ENCODE results near the gene NBL1. TPM values are rescaled to one million over a fixed set of nuclear protein-coding genes. Genes with fewer than 3 reads are reported as not detected.

The NBL1 gene
- total RNA-seq, 1 experiment from 2014 or later: 36.9 TPM

DNA sequence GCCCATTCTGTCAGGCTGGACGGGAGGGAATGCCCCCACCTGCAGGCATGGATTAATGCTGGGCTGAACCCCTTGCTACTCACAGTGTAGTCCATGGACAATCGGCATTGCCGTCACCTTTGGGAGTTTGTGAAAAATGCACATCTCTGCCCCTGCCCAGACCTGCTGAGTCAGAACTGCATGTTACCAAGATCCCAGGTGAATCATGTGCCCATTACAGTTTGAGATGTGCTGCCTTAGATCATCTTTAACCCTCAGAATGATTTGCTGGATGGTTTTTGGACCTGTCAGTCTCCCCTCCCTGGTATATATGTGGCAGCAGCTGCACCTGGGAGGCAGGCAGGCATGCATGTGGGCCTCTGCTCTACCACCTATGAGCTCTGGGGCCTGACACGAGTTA is 35.6 kb downstream of the NBL1 start:
- H3K4me1 ChIP-seq (replicated peaks; ENCODE audit: insufficient read depth): no peaks in the 10 kb centered on the region
- BruUV-seq (replicated peaks): no TSS peak
- no peak for DNase-seq
- intact Hi-C loops (cut with micrococcal nuclease; ENCODE audit: unreplicated experiment): no loop called here
- TF ChIP-seq EZH2 (IDR thresholded peaks at IDR 0.05; ENCODE audit: low read depth) (no peak), CTCF (conservative IDR thresholded peaks at IDR 0.05) (no peak)
- no peaks in the 10 kb centered on the region for H3K36me3 ChIP-seq (ENCODE audit: low read depth)
- H3K4me2 ChIP-seq: no peak overlapping the region
- no peaks in the 10 kb centered on the region for H3K9me3 ChIP-seq (ENCODE audit: insufficient read depth, low read depth)
- no peaks in the 10 kb centered on the region for H3K9me2 ChIP-seq (ENCODE audit: insufficient read depth)
- H3K79me2 ChIP-seq (ENCODE audit: low read depth): no peaks in the 10 kb centered on the region
- POLR2A ChIA-PET (ENCODE audit: unreplicated experiment): no interaction called here
- CTCF ChIA-PET: no interaction called here
- no peak overlapping the region for H3K27ac ChIP-seq
- no peaks in the 10 kb centered on the region for H3K27me3 ChIP-seq (ENCODE audit: insufficient read depth, low read depth)
- H2AFZ ChIP-seq: no peak overlapping the region
- no peaks in the 10 kb centered on the region for H3F3A ChIP-seq (ENCODE audit: insufficient read depth, low read depth)
- no peak overlapping the region for H3K4me3 ChIP-seq
- no peaks in the 10 kb centered on the region for H4K20me1 ChIP-seq (ENCODE audit: insufficient read depth)

DNA sequence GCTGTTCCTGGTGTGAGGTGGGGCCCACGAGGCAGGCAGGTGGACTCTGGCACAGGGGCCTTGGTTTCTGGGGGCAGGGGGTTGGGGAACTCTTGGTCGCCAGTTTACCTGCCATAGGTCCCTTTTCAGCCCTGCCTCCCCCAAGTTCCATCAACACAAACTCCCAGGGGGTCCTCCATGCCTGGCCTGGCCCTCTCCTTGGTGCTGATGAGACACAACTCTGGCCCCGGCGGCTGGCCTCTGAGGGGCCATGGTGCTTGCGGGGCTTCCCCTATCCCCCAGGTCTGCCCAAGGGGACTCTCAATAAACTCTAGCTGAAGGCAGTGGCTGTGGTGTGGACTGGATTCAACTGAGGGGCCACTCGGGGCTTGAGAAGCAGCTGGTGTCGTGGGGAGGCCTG is 36.5 kb downstream of the NBL1 start:
- Histone ChIP-seq H3K36me3 (ENCODE audit: low read depth) (no peaks in the 10 kb centered on the region), H3K4me3 (no peak overlapping the region), H3F3A (ENCODE audit: insufficient read depth, low read depth) (no peaks in the 10 kb centered on the region), H3K27me3 (ENCODE audit: insufficient read depth, low read depth) (no peaks in the 10 kb centered on the region), H3K27ac (no peak overlapping the region), H3K4me1 (replicated peaks; ENCODE audit: insufficient read depth) (no peaks in the 10 kb centered on the region), H3K79me2 (ENCODE audit: low read depth) (no peaks in the 10 kb centered on the region), H3K9me3 (ENCODE audit: insufficient read depth, low read depth) (no peaks in the 10 kb centered on the region), H2AFZ (no peak overlapping the region), H3K4me2 (no peak overlapping the region), H4K20me1 (ENCODE audit: insufficient read depth) (no peaks in the 10 kb centered on the region), H3K9me2 (ENCODE audit: insufficient read depth) (no peaks in the 10 kb centered on the region)
- TF ChIP-seq CTCF (conservative IDR thresholded peaks at IDR 0.05) (no peak), EZH2 (IDR thresholded peaks at IDR 0.05; ENCODE audit: low read depth) (no peak)
- no TSS peak for BruUV-seq (replicated peaks)
- ChIA-PET POLR2A (ENCODE audit: unreplicated experiment) (no interaction called here), CTCF (interaction anchor here (0.7 kb wide), 1 partner anchor 237 kb away, joined by 11 read pairs; no protein-coding TSS in a partner anchor)
- intact Hi-C loops (cut with micrococcal nuclease; ENCODE audit: unreplicated experiment): no loop called here
- DNase-seq: no peak

DNA sequence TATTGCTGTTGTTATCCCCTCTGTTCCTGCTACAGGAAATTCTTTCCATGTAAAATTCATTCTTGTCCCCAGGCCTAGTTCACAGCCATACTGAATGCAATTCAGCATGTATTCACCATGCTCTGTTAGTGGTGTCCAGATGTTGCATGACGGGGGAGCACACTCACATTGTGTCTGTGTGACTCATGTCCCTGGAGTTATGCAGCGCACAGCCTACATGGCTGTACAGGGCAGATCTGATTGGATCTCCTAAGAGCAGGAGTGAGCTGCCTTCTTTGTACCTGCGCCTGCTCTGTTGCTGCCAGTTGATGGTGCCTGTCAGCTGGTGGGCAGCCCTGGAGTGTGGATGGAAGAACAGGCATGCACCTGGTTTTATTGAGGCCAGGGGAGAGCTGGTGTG is 38.1 kb downstream of the NBL1 start:
- H3K36me3 ChIP-seq (ENCODE audit: low read depth): no peaks in the 10 kb centered on the region
- no peak overlapping the region for H3K27ac ChIP-seq
- H3K4me2 ChIP-seq: no peak overlapping the region
- DNase-seq: no peak
- H2AFZ ChIP-seq: no peak overlapping the region
- no peaks in the 10 kb centered on the region for H3K79me2 ChIP-seq (ENCODE audit: low read depth)
- intact Hi-C loops (cut with micrococcal nuclease; ENCODE audit: unreplicated experiment): no loop called here
- H3K27me3 ChIP-seq (ENCODE audit: insufficient read depth, low read depth): no peaks in the 10 kb centered on the region
- H4K20me1 ChIP-seq (ENCODE audit: insufficient read depth): no peaks in the 10 kb centered on the region
- no peaks in the 10 kb centered on the region for H3K9me2 ChIP-seq (ENCODE audit: insufficient read depth)
- no peaks in the 10 kb centered on the region for H3F3A ChIP-seq (ENCODE audit: insufficient read depth, low read depth)
- CTCF ChIA-PET: no interaction called here
- BruUV-seq (replicated peaks): no TSS peak
- H3K4me3 ChIP-seq: no peak overlapping the region
- POLR2A ChIA-PET (ENCODE audit: unreplicated experiment): interaction anchor here (0.6 kb wide), 1 partner anchor 182 kb away, joined by 19 read pairs; no protein-coding TSS in a partner anchor
- H3K4me1 ChIP-seq (replicated peaks; ENCODE audit: insufficient read depth): no peaks in the 10 kb centered on the region
- H3K9me3 ChIP-seq (ENCODE audit: insufficient read depth, low read depth): no peaks in the 10 kb centered on the region
- no peak for TF ChIP-seq CTCF (conservative IDR thresholded peaks at IDR 0.05)
- no peak for TF ChIP-seq EZH2 (IDR thresholded peaks at IDR 0.05; ENCODE audit: low read depth)

Data from PC-9 (cell line).